H9 (cell line): ENCODE results near the gene MTNR1A. TPM values are rescaled to one million over a fixed set of nuclear protein-coding genes. Genes with fewer than 3 reads are reported as not detected.

Experiments
- DNase-seq: peaks from one replicate; pipeline ENCODE4 v3.0.0-alpha.2; 2017
- H2AFZ ChIP-seq: one replicate; pipeline ENCODE4 v1.6.1; 2013; ENCODE audit warnings: mild to moderate bottlenecking, low read length, control low read depth, moderate library complexity
- H2AK5ac ChIP-seq: 2 replicates; pipeline ENCODE4 v1.6.1; 2013; ENCODE audit warnings: low read length, control low read depth, mixed read lengths; ENCODE audit not compliant: insufficient read length
- H2BK120ac ChIP-seq: one replicate; pipeline ENCODE4 v1.6.1; 2013; ENCODE audit warnings: low read depth, mild to moderate bottlenecking, low read length, control low read depth, inconsistent platforms; ENCODE audit not compliant: poor library complexity, severe bottlenecking
- H2BK12ac ChIP-seq: 2 replicates; pipeline ENCODE4 v1.6.1; 2013; ENCODE audit warnings: low read length, control low read depth, mixed read lengths, low read depth; ENCODE audit not compliant: insufficient read length
- H2BK15ac ChIP-seq: 2 replicates; pipeline ENCODE4 v1.6.1; 2013; ENCODE audit warnings: low read depth, low read length, control low read depth
- H2BK20ac ChIP-seq: one replicate; pipeline ENCODE4 v1.6.1; 2013; ENCODE audit warnings: low read depth, mild to moderate bottlenecking, low read length, control low read depth, inconsistent platforms; ENCODE audit not compliant: poor library complexity, severe bottlenecking
- H2BK5ac ChIP-seq: 2 replicates; pipeline ENCODE4 v1.6.1; 2013; ENCODE audit warnings: low read length, control low read depth, mixed read lengths; ENCODE audit not compliant: insufficient read length
- H3K14ac ChIP-seq: 2 replicates; pipeline ENCODE4 v1.6.1; 2013; ENCODE audit warnings: low read length, control low read depth; ENCODE audit not compliant: insufficient read depth
- H3K18ac ChIP-seq: 2 replicates; pipeline ENCODE4 v1.6.1; 2013; ENCODE audit warnings: low read depth, mild to moderate bottlenecking, mixed read lengths, low read length, control low read depth; ENCODE audit not compliant: insufficient read length
- H3K23ac ChIP-seq: 2 replicates; pipeline ENCODE4 v1.6.1; 2013; ENCODE audit warnings: low read length, control low read depth, mixed read lengths, low read depth; ENCODE audit not compliant: insufficient read length
- H3K23me2 ChIP-seq: 2 replicates; pipeline ENCODE4 v1.6.1; 2013; ENCODE audit warnings: low read depth, mild to moderate bottlenecking, mixed read lengths, low read length, control low read depth; ENCODE audit not compliant: insufficient read length, poor library complexity, severe bottlenecking
- H3K27ac ChIP-seq: 2 replicates; pipeline ENCODE4 v1.5.1; 2013; ENCODE audit warnings: low read length, control low read depth, mixed read lengths, low read depth; ENCODE audit not compliant: insufficient read length
- H3K27me3 ChIP-seq: 2 replicates; pipeline ENCODE4 v1.6.1; 2013; ENCODE audit warnings: low read length, control low read depth, inconsistent platforms; ENCODE audit not compliant: insufficient read depth
- H3K4ac ChIP-seq: 2 replicates; pipeline ENCODE4 v1.6.1; 2013; ENCODE audit warnings: low read depth, mild to moderate bottlenecking, control low read depth, inconsistent platforms, low read length, moderate library complexity
- H3K4me1 ChIP-seq: 2 replicates; pipeline ENCODE4 v1.6.1; 2013; ENCODE audit warnings: low read length, control low read depth, inconsistent platforms; ENCODE audit not compliant: insufficient read depth
- H3K4me2 ChIP-seq: 2 replicates; pipeline ENCODE4 v1.6.1; 2013; ENCODE audit warnings: low read length, control low read depth, mixed read lengths; ENCODE audit not compliant: insufficient read length, insufficient read depth
- H3K56ac ChIP-seq: 2 replicates; pipeline ENCODE4 v1.6.1; 2013; ENCODE audit warnings: low read depth, mild to moderate bottlenecking, mixed read lengths, low read length, control low read depth; ENCODE audit not compliant: insufficient read length
- H3K79me1 ChIP-seq: 2 replicates; pipeline ENCODE4 v1.6.1; 2013; ENCODE audit warnings: low read depth, mild to moderate bottlenecking, moderate library complexity, low read length, control low read depth, inconsistent platforms; ENCODE audit not compliant: insufficient read depth, poor library complexity, severe bottlenecking
- H3K79me2 ChIP-seq: 2 replicates; pipeline ENCODE4 v1.6.1; 2013; ENCODE audit warnings: low read length, control low read depth, inconsistent platforms; ENCODE audit not compliant: insufficient read depth
- H3K9ac ChIP-seq: 2 replicates; pipeline ENCODE4 v1.6.1; 2013; ENCODE audit warnings: low read length, control low read depth, mixed read lengths; ENCODE audit not compliant: insufficient read length; ENCODE audit errors: extremely low read depth
- H3K9me3 ChIP-seq: one replicate; pipeline ENCODE4 v1.6.1; 2013; ENCODE audit warnings: low read depth, low read length, inconsistent platforms; ENCODE audit not compliant: control insufficient read depth
- H3T11ph ChIP-seq: one replicate; pipeline ENCODE4 v1.6.1; 2013; ENCODE audit warnings: mild to moderate bottlenecking, low read length, control low read depth, inconsistent platforms
- H4K20me1 ChIP-seq: one replicate; pipeline ENCODE4 v1.6.1; 2013; ENCODE audit not compliant: control insufficient read depth, insufficient read length, insufficient read depth
- H4K5ac ChIP-seq: 2 replicates; pipeline ENCODE4 v1.6.1; 2013; ENCODE audit warnings: low read depth, mild to moderate bottlenecking, mixed read lengths, low read length, control low read depth; ENCODE audit not compliant: insufficient read length
- H4K8ac ChIP-seq: replicated peaks from 2 replicates; pipeline ENCODE4 v1.6.1; 2013; ENCODE audit warnings: low read length, control low read depth, mixed read lengths, low read depth; ENCODE audit not compliant: insufficient read length
- H4K91ac ChIP-seq: 2 replicates; pipeline ENCODE4 v1.6.1; 2013; ENCODE audit warnings: low read depth, mild to moderate bottlenecking, moderate library complexity, mixed read lengths, low read length, control low read depth; ENCODE audit not compliant: insufficient read length
- H3K27ac Mint-ChIP-seq, 3 experiments: 2 replicates in 2 of 3; 3 replicates in 1 of 3; pipeline ENCODE4 v1.8.0; 2020 to 2021; ENCODE audit warnings: mixed read lengths in 3 of 3, mild to moderate bottlenecking in 1 of 3, moderate library complexity in 1 of 3
- H3K27me3 Mint-ChIP-seq: 2 replicates; pipeline ENCODE4 v1.8.0; 2021; ENCODE audit warnings: low read depth, mild to moderate bottlenecking, moderate library complexity, mixed read lengths
- H3K36me3 Mint-ChIP-seq, 3 experiments: 2 replicates in 2 of 3; 3 replicates in 1 of 3; pipeline ENCODE4 v1.8.0; 2020 to 2021; ENCODE audit warnings: low read depth in 3 of 3, mixed read lengths in 3 of 3; ENCODE audit not compliant: insufficient read depth in 1 of 3
- H3K4me1 Mint-ChIP-seq, 2 experiments: 2 replicates each; pipeline ENCODE4 v1.8.0; 2020; ENCODE audit warnings: mixed read lengths in 2 of 2
- H3K4me3 Mint-ChIP-seq, 2 experiments: 2 replicates in 1 of 2; 3 replicates in 1 of 2; pipeline ENCODE4 v1.8.0; 2020 to 2021; ENCODE audit warnings: mild to moderate bottlenecking in 2 of 2, mixed read lengths in 2 of 2, moderate library complexity in 1 of 2
- H3K9me3 Mint-ChIP-seq, 2 experiments: 2 replicates in 1 of 2; 3 replicates in 1 of 2; pipeline ENCODE4 v1.8.0; 2020; ENCODE audit warnings: mild to moderate bottlenecking in 2 of 2, mixed read lengths in 2 of 2, moderate library complexity in 1 of 2
- WGBS: extraction: QIAGEN DNeasy Blood & Tissue Kit; methylation state at CpG from one replicate; pipeline ENCODE4 v1.1.7; 2013; ENCODE audit warnings: missing lambda C conversion rate, low lambda C conversion rate, mixed read lengths; ENCODE audit not compliant: insufficient read length; ENCODE audit errors: extremely low coverage; 5-methylcytosine and 5-hydroxymethylcytosine counted together
- total RNA-seq: library from RNA; stranded (reverse); gene quantifications from 2 replicates; pipeline ENCODE4 v1.2.1, GENCODE V29; 2021
- TF ChIP-seq, protein P1 (sequence below): fragments of 200-600 bp; sonication (generic); conservative IDR thresholded peaks from 3 replicates; pipeline ENCODE4 v1.8.0; 2021; ENCODE audit warnings: antibody characterized with exemption, mild to moderate bottlenecking

MTNR1A gene
- total RNA-seq, 1 experiment from 2014 or later: 0.57 TPM

- Mint-ChIP-seq H3K9me3 (no peaks in the 10 kb centered on the region), H3K27me3 (no peaks in the 10 kb centered on the region), H3K27ac (no peak overlapping the region), H3K4me3 (no peak overlapping the region), H3K36me3 (peaks cover 43 to 89% (median 88%) of the 10 kb centered on the region in 3 experiments), H3K4me1 (no peaks in the 10 kb centered on the region)
- Histone ChIP-seq H3T11ph (no peak overlapping the region), H2BK5ac (no peak overlapping the region), H2BK20ac (no peak overlapping the region), H3K4me1 (no peaks in the 10 kb centered on the region), H3K9me3 (no peaks in the 10 kb centered on the region), H2BK120ac (no peak overlapping the region), H2AFZ (no peak overlapping the region), H3K27me3 (no peaks in the 10 kb centered on the region), H2BK12ac (no peak overlapping the region), H3K27ac (no peak overlapping the region), H3K4me2 (no peak overlapping the region), H2BK15ac (no peak overlapping the region), H2AK5ac (no peak overlapping the region), H3K56ac (no peak overlapping the region), H3K9ac (no peak overlapping the region), H4K5ac (no peak overlapping the region), H3K23ac (no peak overlapping the region), H3K79me2 (no peaks in the 10 kb centered on the region), H3K4ac (no peak overlapping the region), H3K23me2 (no peaks in the 10 kb centered on the region), H3K14ac (no peak overlapping the region), H3K79me1 (no peaks in the 10 kb centered on the region), H3K18ac (no peak overlapping the region), H4K20me1 (no peaks in the 10 kb centered on the region), H4K8ac (no peak overlapping the region), H4K91ac (no peak overlapping the region)
- TF ChIP-seq, protein P1, sequence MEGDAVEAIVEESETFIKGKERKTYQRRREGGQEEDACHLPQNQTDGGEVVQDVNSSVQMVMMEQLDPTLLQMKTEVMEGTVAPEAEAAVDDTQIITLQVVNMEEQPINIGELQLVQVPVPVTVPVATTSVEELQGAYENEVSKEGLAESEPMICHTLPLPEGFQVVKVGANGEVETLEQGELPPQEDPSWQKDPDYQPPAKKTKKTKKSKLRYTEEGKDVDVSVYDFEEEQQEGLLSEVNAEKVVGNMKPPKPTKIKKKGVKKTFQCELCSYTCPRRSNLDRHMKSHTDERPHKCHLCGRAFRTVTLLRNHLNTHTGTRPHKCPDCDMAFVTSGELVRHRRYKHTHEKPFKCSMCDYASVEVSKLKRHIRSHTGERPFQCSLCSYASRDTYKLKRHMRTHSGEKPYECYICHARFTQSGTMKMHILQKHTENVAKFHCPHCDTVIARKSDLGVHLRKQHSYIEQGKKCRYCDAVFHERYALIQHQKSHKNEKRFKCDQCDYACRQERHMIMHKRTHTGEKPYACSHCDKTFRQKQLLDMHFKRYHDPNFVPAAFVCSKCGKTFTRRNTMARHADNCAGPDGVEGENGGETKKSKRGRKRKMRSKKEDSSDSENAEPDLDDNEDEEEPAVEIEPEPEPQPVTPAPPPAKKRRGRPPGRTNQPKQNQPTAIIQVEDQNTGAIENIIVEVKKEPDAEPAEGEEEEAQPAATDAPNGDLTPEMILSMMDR: no peak
- WGBS: no CpG with 5 or more reads among the region's 7 CpGs
- DNase-seq: no peak
Measured at GRCh38 chr4:186598686-186599085, 43.3 kb upstream of the MTNR1A start.
